CD4-positive, alpha-beta T cell (primary cell): Measurements from ENCODE around the gene SCAF8. TPM values are rescaled to one million over a fixed set of nuclear protein-coding genes. Genes with fewer than 3 reads are reported as not detected.
"Not testable (repeated sequence)": the region's sequence is repeated elsewhere in the genome, so short reads cannot be mapped to it uniquely, and the experiment has no call there.

Experiments
- ATAC-seq: fragments of 200-7000 bp; cut with Tn5 transposase; one replicate; pipeline ENCODE4 v1.10.0; 2022; ENCODE audit warnings: mild to moderate bottlenecking; ENCODE audit not compliant: poor library complexity
- CTCF ChIA-PET: fragments of 350-600 bp; sonication (Branson Sonifier 250); formaldehyde crosslinking; loops from one replicate; lab custom pipeline; 2021; ENCODE audit warnings: antibody characterized with exemption, inconsistent platforms; lab: Charles Lee
- POLR2A ChIA-PET: fragments of 350-600 bp; sonication (Branson Sonifier 250); formaldehyde crosslinking; loops from one replicate; lab custom pipeline; 2021; ENCODE audit warnings: antibody characterized with exemption, inconsistent platforms; lab: Charles Lee
- DNase-seq, 14 experiments: peaks; one replicate each; pipeline ENCODE4 v3.0.0-alpha.2; 2013 to 2020; ENCODE audit warnings: mixed read lengths in 2 of 14
- H3K27ac ChIP-seq, 2 donors: one replicate each; pipeline versions ENCODE4 v1.5.1 to v1.7.0; 2013; ENCODE audit warnings: low read length in 2 of 2, low read depth in 1 of 2, mild to moderate bottlenecking in 1 of 2
- H3K27me3 ChIP-seq, 2 experiments: 1 replicate in 1 of 2; 2 replicates in 1 of 2; pipeline versions ENCODE4 v1.6.1 to v1.7.0; 2013; ENCODE audit warnings: low read length in 2 of 2, control low read depth in 1 of 2, mild to moderate bottlenecking in 1 of 2, moderate library complexity in 1 of 2; ENCODE audit not compliant: insufficient read depth in 2 of 2, control insufficient read depth in 1 of 2
- H3K36me3 ChIP-seq: one replicate; pipeline ENCODE4 v1.6.1; 2013; ENCODE audit warnings: low read length, control low read depth; ENCODE audit not compliant: insufficient read depth
- H3K4me1 ChIP-seq: one replicate; pipeline ENCODE4 v1.6.1; 2013; ENCODE audit warnings: low read length, control low read depth; ENCODE audit not compliant: insufficient read depth
- H3K4me3 ChIP-seq: one replicate; pipeline ENCODE4 v1.5.1; 2013; ENCODE audit warnings: mild to moderate bottlenecking, low read length, moderate library complexity
- H3K9me3 ChIP-seq, 2 experiments: 1 replicate in 1 of 2; 2 replicates in 1 of 2; pipeline versions ENCODE4 v1.6.1 to v1.7.0; 2013; ENCODE audit warnings: low read length in 2 of 2, mild to moderate bottlenecking in 2 of 2, control low read depth in 1 of 2, moderate library complexity in 1 of 2; ENCODE audit not compliant: control insufficient read depth in 1 of 2, insufficient read depth in 1 of 2
- H3K27ac Mint-ChIP-seq: one replicate; pipeline ENCODE4 v1.8.0; 2020; ENCODE audit warnings: mixed read lengths
- H3K27me3 Mint-ChIP-seq: one replicate; pipeline ENCODE4 v1.8.0; 2021; ENCODE audit warnings: mixed read lengths
- H3K36me3 Mint-ChIP-seq: one replicate; pipeline ENCODE4 v1.8.0; 2021; ENCODE audit warnings: low read depth, mixed read lengths
- H3K4me1 Mint-ChIP-seq: one replicate; pipeline ENCODE4 v1.8.0; 2021; ENCODE audit warnings: low read depth, mixed read lengths
- H3K4me3 Mint-ChIP-seq: one replicate; pipeline ENCODE4 v1.8.0; 2020; ENCODE audit warnings: mild to moderate bottlenecking, mixed read lengths
- H3K9me3 Mint-ChIP-seq: one replicate; pipeline ENCODE4 v1.8.0; 2020; ENCODE audit warnings: mixed read lengths
- intact Hi-C, 2 experiments: fragments of 100-400 bp; cut with DNase I in 1 of 2; cut with micrococcal nuclease in 1 of 2; formaldehyde crosslinking; loops; one replicate each; pipeline versions ENCODE4 v1.15.1 to v1.9.0; 2023 to 2025; cut with DNase I, micrococcal nuclease
- total RNA-seq, 174 experiments: library from RNA in 2 of 174; stranded (reverse) in 2 of 174; gene quantifications; one replicate each; pipeline ENCODE4 v1.2.3 and lab custom pipeline; 2021 to 2026
- TF ChIP-seq, protein P1 (sequence below): fragments of 200-600 bp; IDR thresholded peaks from one replicate; pipeline ENCODE4 v1.8.0; 2022; ENCODE audit warnings: antibody characterized with exemption, mild to moderate bottlenecking

The SCAF8 gene
- total RNA-seq, 2 experiments from 2014 or later = 82.6 to 83.8 TPM

- no peaks in the 10 kb centered on the region for H3K27me3 Mint-ChIP-seq
- peak overlapping the region; percentile 70 for H3K27ac Mint-ChIP-seq
- no peak overlapping the region for H3K4me3 ChIP-seq
- no peaks in the 10 kb centered on the region for H3K4me1 ChIP-seq
- TF ChIP-seq, protein P1, sequence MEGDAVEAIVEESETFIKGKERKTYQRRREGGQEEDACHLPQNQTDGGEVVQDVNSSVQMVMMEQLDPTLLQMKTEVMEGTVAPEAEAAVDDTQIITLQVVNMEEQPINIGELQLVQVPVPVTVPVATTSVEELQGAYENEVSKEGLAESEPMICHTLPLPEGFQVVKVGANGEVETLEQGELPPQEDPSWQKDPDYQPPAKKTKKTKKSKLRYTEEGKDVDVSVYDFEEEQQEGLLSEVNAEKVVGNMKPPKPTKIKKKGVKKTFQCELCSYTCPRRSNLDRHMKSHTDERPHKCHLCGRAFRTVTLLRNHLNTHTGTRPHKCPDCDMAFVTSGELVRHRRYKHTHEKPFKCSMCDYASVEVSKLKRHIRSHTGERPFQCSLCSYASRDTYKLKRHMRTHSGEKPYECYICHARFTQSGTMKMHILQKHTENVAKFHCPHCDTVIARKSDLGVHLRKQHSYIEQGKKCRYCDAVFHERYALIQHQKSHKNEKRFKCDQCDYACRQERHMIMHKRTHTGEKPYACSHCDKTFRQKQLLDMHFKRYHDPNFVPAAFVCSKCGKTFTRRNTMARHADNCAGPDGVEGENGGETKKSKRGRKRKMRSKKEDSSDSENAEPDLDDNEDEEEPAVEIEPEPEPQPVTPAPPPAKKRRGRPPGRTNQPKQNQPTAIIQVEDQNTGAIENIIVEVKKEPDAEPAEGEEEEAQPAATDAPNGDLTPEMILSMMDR = no peak
- H3K27me3 ChIP-seq = no peaks in the 10 kb centered on the region
- H3K4me1 Mint-ChIP-seq = peaks cover 25% of the 10 kb centered on the region
- ATAC-seq (no peak), DNase-seq (peak in 2 of 14 experiments; percentile 30 to 37)
- no peak overlapping the region for H3K27ac ChIP-seq
- CTCF ChIA-PET = interaction anchor here (1.9 to 9.4 kb wide), 2 partner anchors 125 kb away, joined by 5 to 99 read pairs; no protein-coding TSS in a partner anchor
- no peaks in the 10 kb centered on the region for H3K9me3 ChIP-seq
- peaks cover 84% of the 10 kb centered on the region for H3K36me3 Mint-ChIP-seq
- H3K36me3 ChIP-seq = peaks cover 48% of the 10 kb centered on the region
- POLR2A ChIA-PET = no interaction called here
- H3K9me3 Mint-ChIP-seq = no peaks in the 10 kb centered on the region
- no peak overlapping the region for H3K4me3 Mint-ChIP-seq
- intact Hi-C loops = loop anchor here in 1 of 2 experiments (10.0 kb wide), 1 partner anchor 646 kb away; no protein-coding TSS in a partner anchor
Observed at GRCh38 chr6:154800338-154800737, 67.1 kb downstream of the SCAF8 start.

- peaks cover 6% of the 10 kb centered on the region for H3K4me1 Mint-ChIP-seq
- Histone ChIP-seq H3K27me3 (no peaks in the 10 kb centered on the region), H3K4me1 (no peaks in the 10 kb centered on the region), H3K27ac (no peak overlapping the region), H3K4me3 (no peak overlapping the region), H3K9me3 (no peaks in the 10 kb centered on the region), H3K36me3 (peaks cover 72% of the 10 kb centered on the region)
- H3K4me3 Mint-ChIP-seq = no peak overlapping the region
- no peaks in the 10 kb centered on the region for H3K9me3 Mint-ChIP-seq
- peak; percentile 88 for ATAC-seq
- intact Hi-C loops = loop anchor here (1.0 to 10.0 kb wide), 6 partner anchors 72 to 651 kb away; partner anchors contain the start of gene SCAF8 (in 2 of the 2)
- POLR2A ChIA-PET = interaction anchor here (1.0 to 1.6 kb wide), 2 partner anchors 58 to 130 kb away, joined by 3 to 18 read pairs; no protein-coding TSS in a partner anchor
- H3K27me3 Mint-ChIP-seq = no peaks in the 10 kb centered on the region
- TF ChIP-seq, protein P1 = peak; percentile 72
- DNase-seq = peak in 4 of 14 experiments; percentile 12 to 65 (median 60)
- H3K36me3 Mint-ChIP-seq = peaks cover 86% of the 10 kb centered on the region
- peak overlapping the region; percentile 10 for H3K27ac Mint-ChIP-seq
- CTCF ChIA-PET = interaction anchor here (0.7 to 9.4 kb wide), 7 partner anchors 9 to 130 kb away, joined by 3 to 99 read pairs (median 4); no protein-coding TSS in a partner anchor
Observed at GRCh38 chr6:154805288-154805911, 72.2 kb downstream of the SCAF8 start.

- Histone ChIP-seq H3K9me3 (no peaks in the 10 kb centered on the region), H3K4me1 (no peaks in the 10 kb centered on the region), H3K27me3 (no peaks in the 10 kb centered on the region), H3K4me3 (no peak overlapping the region), H3K36me3 (peaks cover 79% of the 10 kb centered on the region), H3K27ac (no peak overlapping the region)
- no peaks in the 10 kb centered on the region for H3K9me3 Mint-ChIP-seq
- DNase-seq = no peak
- no peaks in the 10 kb centered on the region for H3K27me3 Mint-ChIP-seq
- H3K27ac Mint-ChIP-seq = no peak overlapping the region
- no peak for ATAC-seq
- peaks cover 86% of the 10 kb centered on the region for H3K36me3 Mint-ChIP-seq
- ChIA-PET CTCF (interaction anchor here (1.3 to 9.4 kb wide), 2 partner anchors 101 to 132 kb away, joined by 3 to 99 read pairs; no protein-coding TSS in a partner anchor), POLR2A (interaction anchor here (0.8 kb wide), 1 partner anchor 131 kb away, joined by 3 read pairs; no protein-coding TSS in a partner anchor)
- intact Hi-C loops = loop anchor here in 1 of 2 experiments (1.0 to 10.0 kb wide), 2 partner anchors 131 to 652 kb away; no protein-coding TSS in a partner anchor
- peaks cover 5% of the 10 kb centered on the region for H3K4me1 Mint-ChIP-seq
- no peak overlapping the region for H3K4me3 Mint-ChIP-seq
- TF ChIP-seq, protein P1 = no peak
Observed at GRCh38 chr6:154806804-154807203, 73.6 kb downstream of the SCAF8 start.

DNA sequence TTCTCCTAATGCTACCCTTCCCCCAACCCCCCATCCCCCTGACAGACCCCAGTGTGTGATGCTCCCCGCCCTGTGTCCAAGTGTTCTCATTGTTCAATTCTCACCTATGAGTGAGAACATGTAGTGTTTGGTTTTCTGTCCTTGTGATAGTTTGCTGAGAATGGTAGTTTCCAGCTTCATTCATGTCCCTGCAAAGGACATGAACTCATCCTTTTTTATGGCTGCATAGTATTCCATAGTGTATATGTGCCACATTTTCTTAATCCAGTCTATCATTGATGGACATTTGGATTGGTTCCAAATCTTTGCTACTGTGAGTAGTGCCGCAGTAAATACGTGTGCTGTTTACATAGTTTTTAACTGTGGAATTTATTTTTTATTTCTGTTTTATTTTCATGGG lies 78.4 kb downstream of the SCAF8 start:
- H3K9me3 Mint-ChIP-seq, CTCF ChIA-PET, H3K4me3 Mint-ChIP-seq, H3K27ac ChIP-seq, H3K4me1 Mint-ChIP-seq, H3K9me3 ChIP-seq, H3K4me1 ChIP-seq, ATAC-seq, POLR2A ChIA-PET, intact Hi-C loops, H3K4me3 ChIP-seq, H3K27me3 Mint-ChIP-seq, DNase-seq, H3K27me3 ChIP-seq, H3K27ac Mint-ChIP-seq: not testable (repeated sequence)
- peaks cover 97% of the 10 kb centered on the region for H3K36me3 Mint-ChIP-seq
- H3K36me3 ChIP-seq = peaks cover 95% of the 10 kb centered on the region
